ENCODE results near the gene MORC3.
A peak's percentile ranks its signal among the peaks of the same experiment; 100 is the strongest.
"Not testable (repeated sequence)": the region's sequence is repeated elsewhere in the genome, so short reads cannot be mapped to it uniquely, and the experiment has no call there.

Gene MORC3

GRCh38 chr21:36319767-36320420 is at the start of gene MORC3:
MORC3 (plus strand) TSS chr21:36320197; CDS start chr21:36320265, 68 bp downstream.
- DNase-seq = peak; percentile 99

GRCh38 chr21:36270786-36271695 is 49.0 kb upstream of the MORC3 start:
- not testable (repeated sequence) for DNase-seq

GRCh38 chr21:36274128-36274527 is 45.9 kb upstream of the MORC3 start:
- no peak for DNase-seq

- no peak for DNase-seq
These were observed 37.3 kb upstream of the MORC3 start for GRCh38 chr21:36282568-36283230.

GRCh38 chr21:36283231-36283622 is 36.8 kb upstream of the MORC3 start:
- DNase-seq = not testable (repeated sequence)

GRCh38 chr21:36288651-36289243 is 31.2 kb upstream of the MORC3 start:
- DNase-seq = no peak

GRCh38 chr21:36291509-36291908 is 28.5 kb upstream of the MORC3 start:
- DNase-seq = no peak

- DNase-seq = peak; percentile 5
These were observed 22.5 kb upstream of the MORC3 start for GRCh38 chr21:36297406-36297937.

GRCh38 chr21:36297938-36298572 is 21.9 kb upstream of the MORC3 start:
- DNase-seq = peak; percentile 63

GRCh38 chr21:36306872-36307534 is 13.0 kb upstream of the MORC3 start:
- no peak for DNase-seq

GRCh38 chr21:36310016-36310415 is 10.0 kb upstream of the MORC3 start:
- peak; percentile 59 for DNase-seq

GRCh38 chr21:36313446-36313845 is 6.6 kb upstream of the MORC3 start:
- not testable (repeated sequence) for DNase-seq

GRCh38 chr21:36316045-36316444 is 4.0 kb upstream of the MORC3 start:
- DNase-seq = not testable (repeated sequence)

GRCh38 chr21:36316872-36317484 is 3.0 kb upstream of the MORC3 start:
- no peak for DNase-seq

GRCh38 chr21:36319406-36319766 is 611 bp upstream of the MORC3 start:
- DNase-seq = not testable (repeated sequence)

GRCh38 chr21:36320421-36321324 is 676 bp downstream of the MORC3 start:
- DNase-seq = no peak

- peak; percentile 5 for DNase-seq
These were observed 1.5 kb downstream of the MORC3 start for GRCh38 chr21:36321325-36322082.

- no peak for DNase-seq
These were observed 2.1 kb downstream of the MORC3 start for GRCh38 chr21:36322083-36322424.

GRCh38 chr21:36323032-36323431 is 3.0 kb downstream of the MORC3 start:
- no peak for DNase-seq

Data from activated naive CD4-positive, alpha-beta T cell treated with Interleukin-2 at 50 U/mL for 16 hours (primary cell).